Testis (tissue), 2 donors: ENCODE results near the gene LDLRAD4.

ENCODE experiments used
- POLR2A ChIP-seq: fragments of 450-650 bp; IDR thresholded peaks from one replicate; pipeline ENCODE4 v1.6.1; 2017; ENCODE audit warnings: antibody characterized with exemption, mild to moderate bottlenecking, moderate library complexity
- TF ChIP-seq, protein P1 (sequence below), 3 experiments: fragments of 450-650 bp in 2 of 3; fragments of 200-600 bp in 1 of 3; sonication (generic) in 1 of 3; IDR thresholded peaks; one replicate each; pipeline ENCODE4 v1.5.1; 2016 to 2019; ENCODE audit warnings: antibody characterized with exemption in 3 of 3, mild to moderate bottlenecking in 2 of 3, moderate library complexity in 1 of 3

DNA sequence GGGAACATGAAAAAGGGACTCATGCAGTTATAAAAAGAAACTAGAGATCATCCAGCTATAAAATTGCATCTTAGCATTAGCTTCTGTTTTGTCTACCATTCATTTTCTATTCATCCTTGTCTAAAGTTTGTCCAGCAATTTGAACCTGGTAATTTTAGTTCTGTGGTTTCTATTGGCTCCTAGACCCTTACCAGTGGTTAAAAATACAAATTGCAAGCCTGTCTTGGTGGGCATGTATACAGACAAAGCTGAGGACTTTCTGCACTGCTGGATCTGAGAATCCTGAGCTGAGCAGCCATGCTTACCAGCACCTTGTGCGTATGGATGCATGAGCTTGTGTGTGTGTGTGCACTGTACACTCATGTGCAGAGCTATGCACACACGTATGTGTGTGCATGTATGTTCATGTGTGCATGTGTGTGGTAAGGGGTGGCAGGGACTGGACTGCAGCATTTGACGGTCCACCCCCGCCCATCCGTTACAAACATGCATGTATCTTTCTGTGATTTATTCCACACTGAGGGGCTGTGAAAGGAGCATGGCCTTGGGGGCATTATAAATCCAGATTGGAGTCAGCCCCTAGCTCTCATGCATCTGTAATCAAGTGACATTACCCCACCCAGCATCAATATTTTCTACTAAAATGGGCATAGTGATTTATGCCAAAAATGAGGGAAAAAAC, 363.1 kb downstream of the LDLRAD4 start:
- TF ChIP-seq, protein P1, sequence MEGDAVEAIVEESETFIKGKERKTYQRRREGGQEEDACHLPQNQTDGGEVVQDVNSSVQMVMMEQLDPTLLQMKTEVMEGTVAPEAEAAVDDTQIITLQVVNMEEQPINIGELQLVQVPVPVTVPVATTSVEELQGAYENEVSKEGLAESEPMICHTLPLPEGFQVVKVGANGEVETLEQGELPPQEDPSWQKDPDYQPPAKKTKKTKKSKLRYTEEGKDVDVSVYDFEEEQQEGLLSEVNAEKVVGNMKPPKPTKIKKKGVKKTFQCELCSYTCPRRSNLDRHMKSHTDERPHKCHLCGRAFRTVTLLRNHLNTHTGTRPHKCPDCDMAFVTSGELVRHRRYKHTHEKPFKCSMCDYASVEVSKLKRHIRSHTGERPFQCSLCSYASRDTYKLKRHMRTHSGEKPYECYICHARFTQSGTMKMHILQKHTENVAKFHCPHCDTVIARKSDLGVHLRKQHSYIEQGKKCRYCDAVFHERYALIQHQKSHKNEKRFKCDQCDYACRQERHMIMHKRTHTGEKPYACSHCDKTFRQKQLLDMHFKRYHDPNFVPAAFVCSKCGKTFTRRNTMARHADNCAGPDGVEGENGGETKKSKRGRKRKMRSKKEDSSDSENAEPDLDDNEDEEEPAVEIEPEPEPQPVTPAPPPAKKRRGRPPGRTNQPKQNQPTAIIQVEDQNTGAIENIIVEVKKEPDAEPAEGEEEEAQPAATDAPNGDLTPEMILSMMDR (IDR thresholded peaks at IDR 0.05): no peak
- TF ChIP-seq POLR2A: no peak
